ENCODE results near the gene UGT2B7.

DNA sequence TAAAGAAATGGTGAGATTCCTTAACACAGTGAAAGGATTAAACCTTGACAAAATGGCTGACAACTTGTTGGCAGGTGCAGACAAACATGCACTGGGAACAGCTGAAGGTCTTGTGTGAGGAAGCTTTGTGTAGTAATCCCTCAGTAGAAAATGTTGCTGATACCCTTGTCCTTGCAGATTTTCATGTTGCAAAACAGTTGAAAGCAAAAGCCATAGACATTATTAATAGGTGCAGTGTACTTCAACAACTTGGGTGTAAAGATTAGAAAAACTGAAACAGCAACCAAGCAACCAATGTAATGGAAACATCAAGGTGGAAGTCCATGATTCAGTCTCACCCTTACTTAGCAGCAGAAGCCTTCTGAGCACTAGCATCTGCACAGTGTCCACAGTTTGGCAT lies 29.8 kb downstream of the UGT2B7 start:
- TF ChIP-seq POLR2A (IDR thresholded peaks at IDR 0.05) = no peak
- TF ChIP-seq, protein P1, sequence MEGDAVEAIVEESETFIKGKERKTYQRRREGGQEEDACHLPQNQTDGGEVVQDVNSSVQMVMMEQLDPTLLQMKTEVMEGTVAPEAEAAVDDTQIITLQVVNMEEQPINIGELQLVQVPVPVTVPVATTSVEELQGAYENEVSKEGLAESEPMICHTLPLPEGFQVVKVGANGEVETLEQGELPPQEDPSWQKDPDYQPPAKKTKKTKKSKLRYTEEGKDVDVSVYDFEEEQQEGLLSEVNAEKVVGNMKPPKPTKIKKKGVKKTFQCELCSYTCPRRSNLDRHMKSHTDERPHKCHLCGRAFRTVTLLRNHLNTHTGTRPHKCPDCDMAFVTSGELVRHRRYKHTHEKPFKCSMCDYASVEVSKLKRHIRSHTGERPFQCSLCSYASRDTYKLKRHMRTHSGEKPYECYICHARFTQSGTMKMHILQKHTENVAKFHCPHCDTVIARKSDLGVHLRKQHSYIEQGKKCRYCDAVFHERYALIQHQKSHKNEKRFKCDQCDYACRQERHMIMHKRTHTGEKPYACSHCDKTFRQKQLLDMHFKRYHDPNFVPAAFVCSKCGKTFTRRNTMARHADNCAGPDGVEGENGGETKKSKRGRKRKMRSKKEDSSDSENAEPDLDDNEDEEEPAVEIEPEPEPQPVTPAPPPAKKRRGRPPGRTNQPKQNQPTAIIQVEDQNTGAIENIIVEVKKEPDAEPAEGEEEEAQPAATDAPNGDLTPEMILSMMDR (IDR thresholded peaks at IDR 0.05) = no peak

Data from breast epithelium (tissue), 3 donors.